ENCODE measurements around the gene TRIM45.

The TRIM45 gene

DNA sequence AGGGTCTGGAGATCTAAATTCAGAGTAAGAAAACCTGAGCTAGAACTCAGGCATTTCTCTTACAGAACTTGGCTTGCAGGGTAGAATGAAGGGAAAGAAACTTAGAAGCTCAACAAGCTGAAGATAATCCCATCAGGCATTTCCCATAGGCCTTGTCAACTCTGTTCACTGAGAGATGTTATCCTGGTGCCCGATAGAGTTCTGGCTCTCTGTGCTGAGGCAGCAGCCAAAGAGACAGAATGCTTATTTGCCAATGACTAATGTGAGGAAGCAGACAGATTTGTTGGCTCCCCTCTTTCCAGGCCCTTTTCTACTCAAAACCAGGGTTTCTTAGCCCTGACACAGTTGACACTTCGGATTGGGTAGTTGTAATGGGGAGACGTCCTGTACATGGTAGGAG lies 22.3 kb upstream of the TRIM45 start:
- Mint-ChIP-seq H3K27me3 (ENCODE audit: low read depth) (peaks cover 9% of the 10 kb centered on the region), H3K9me3 (no peaks in the 10 kb centered on the region), H3K4me1 (ENCODE audit: low read depth) (no peaks in the 10 kb centered on the region), H3K27ac (no peak overlapping the region), H3K36me3 (ENCODE audit: low read depth) (no peaks in the 10 kb centered on the region), H3K4me3 (no peak overlapping the region)

DNA sequence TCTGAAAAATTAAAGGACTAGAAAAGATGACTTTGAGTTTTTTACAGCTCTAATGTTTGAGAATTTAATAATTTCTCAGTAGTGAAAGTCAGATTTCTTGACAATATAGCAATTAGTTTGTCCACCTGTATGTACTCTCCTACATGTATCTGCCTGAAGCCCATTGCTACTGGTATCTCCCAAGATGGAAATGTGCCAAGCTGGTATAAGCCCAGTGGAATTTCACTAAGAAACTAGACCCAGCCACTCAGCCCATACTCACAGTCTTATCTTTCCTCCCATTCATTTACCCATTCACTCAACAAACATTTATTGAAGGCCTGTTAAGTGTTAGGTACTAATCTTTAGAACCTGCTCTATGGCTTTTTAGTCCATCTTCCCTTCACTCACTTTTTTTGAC lies 21.6 kb upstream of the TRIM45 start:
- no peak overlapping the region for H3K27ac Mint-ChIP-seq
- H3K4me1 Mint-ChIP-seq (ENCODE audit: low read depth) = no peaks in the 10 kb centered on the region
- peaks cover 9% of the 10 kb centered on the region for H3K27me3 Mint-ChIP-seq (ENCODE audit: low read depth)
- H3K4me3 Mint-ChIP-seq = no peak overlapping the region
- H3K36me3 Mint-ChIP-seq (ENCODE audit: low read depth) = no peaks in the 10 kb centered on the region
- H3K9me3 Mint-ChIP-seq = no peaks in the 10 kb centered on the region

DNA sequence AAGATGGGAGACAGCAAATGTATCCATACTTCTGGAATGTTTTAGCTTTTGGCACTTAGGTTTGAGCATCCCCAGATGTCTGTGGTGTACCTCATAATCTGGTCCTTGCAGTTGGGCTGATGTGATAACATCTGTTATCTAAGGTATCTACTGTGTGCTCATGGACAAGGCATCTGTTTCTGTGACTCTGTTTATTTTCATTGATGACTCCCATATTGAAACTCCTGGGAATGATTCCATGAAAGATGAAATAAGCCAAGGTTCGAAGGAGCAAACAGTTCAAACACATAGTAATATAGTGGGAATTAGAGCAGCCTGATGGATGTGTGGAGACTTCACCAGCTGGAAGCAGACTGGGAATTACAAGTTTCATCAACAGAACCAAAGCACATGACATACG lies 20.7 kb upstream of the TRIM45 start:
- Mint-ChIP-seq H3K27me3 (ENCODE audit: low read depth) (peaks cover 9% of the 10 kb centered on the region), H3K9me3 (no peaks in the 10 kb centered on the region), H3K4me1 (ENCODE audit: low read depth) (no peaks in the 10 kb centered on the region), H3K27ac (no peak overlapping the region), H3K4me3 (no peak overlapping the region), H3K36me3 (ENCODE audit: low read depth) (no peaks in the 10 kb centered on the region)

DNA sequence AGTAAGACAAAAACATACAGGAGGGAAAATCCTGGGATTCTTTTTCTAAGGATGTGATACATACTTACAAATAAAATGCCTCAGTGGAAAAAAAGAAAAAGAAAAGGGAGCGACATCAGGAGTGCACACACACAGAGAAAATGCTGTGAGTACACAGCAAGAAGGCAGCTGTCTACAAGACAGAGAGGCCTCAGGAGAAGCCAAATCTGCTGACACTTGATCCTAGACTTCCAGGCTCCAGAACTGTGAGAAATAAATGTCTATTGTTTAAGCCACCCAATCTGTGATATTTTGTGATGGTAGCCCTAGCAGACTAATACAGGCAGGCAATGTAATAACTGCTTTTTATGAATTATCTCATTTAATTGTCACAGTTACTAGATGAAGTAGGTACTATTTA lies 17.0 kb upstream of the TRIM45 start:
- H3K4me3 Mint-ChIP-seq = no peak overlapping the region
- peaks cover 3% of the 10 kb centered on the region for H3K27me3 Mint-ChIP-seq (ENCODE audit: low read depth)
- H3K9me3 Mint-ChIP-seq = no peaks in the 10 kb centered on the region
- H3K36me3 Mint-ChIP-seq (ENCODE audit: low read depth) = no peaks in the 10 kb centered on the region
- H3K27ac Mint-ChIP-seq = no peak overlapping the region
- H3K4me1 Mint-ChIP-seq (ENCODE audit: low read depth) = no peaks in the 10 kb centered on the region

DNA sequence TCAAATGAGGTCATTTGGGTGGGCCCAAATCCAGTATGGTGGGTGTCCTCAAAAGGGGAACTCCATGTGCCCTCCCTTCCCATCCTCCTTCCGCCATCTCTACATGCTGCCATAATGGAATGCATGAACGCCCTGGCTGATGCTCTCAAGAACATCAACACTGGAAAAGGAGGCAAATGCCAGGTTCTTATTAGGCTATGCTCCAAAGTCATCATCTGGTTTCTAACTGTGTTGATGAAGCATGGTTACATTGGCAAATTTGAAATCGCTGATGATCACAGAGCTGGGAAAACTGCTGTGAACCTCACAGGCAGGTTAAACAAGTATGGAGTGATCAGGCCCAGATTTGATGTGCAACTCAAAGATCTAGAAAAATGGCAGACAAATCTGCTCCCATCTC lies 16.6 kb upstream of the TRIM45 start:
- H3K9me3 Mint-ChIP-seq = no peaks in the 10 kb centered on the region
- H3K4me1 Mint-ChIP-seq (ENCODE audit: low read depth) = no peaks in the 10 kb centered on the region
- no peak overlapping the region for H3K4me3 Mint-ChIP-seq
- no peaks in the 10 kb centered on the region for H3K36me3 Mint-ChIP-seq (ENCODE audit: low read depth)
- H3K27me3 Mint-ChIP-seq (ENCODE audit: low read depth) = peaks cover 8% of the 10 kb centered on the region
- no peak overlapping the region for H3K27ac Mint-ChIP-seq

DNA sequence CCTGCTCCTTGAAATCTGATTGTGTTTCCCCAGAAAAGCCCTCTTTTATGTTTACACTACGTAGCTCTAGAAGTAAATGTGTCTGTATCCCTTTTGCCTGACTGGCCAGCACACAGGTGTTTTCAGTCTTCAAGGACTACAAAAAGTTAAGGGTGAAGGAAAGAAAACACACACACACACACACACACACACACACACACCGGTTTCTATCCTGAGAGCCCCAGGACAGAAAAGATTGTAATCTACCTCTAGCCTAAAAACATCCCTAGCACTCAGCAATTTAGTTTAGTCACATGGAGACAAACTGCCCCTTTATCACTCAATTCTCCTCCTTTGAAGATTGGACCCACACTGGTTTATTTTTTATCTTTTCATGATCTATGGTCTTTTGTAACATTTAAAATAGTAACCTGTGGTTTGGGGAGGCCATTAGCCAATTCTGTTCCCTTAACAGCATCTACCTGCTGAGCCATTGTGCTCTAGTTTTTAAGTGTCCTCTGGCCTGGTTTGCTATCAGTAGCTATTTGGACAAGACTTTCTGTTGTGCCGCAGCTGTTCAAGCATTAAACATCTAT lies 15.8 kb upstream of the TRIM45 start:
- Mint-ChIP-seq H3K4me1 (ENCODE audit: low read depth) (no peaks in the 10 kb centered on the region), H3K4me3 (no peak overlapping the region), H3K27ac (no peak overlapping the region), H3K36me3 (ENCODE audit: low read depth) (no peaks in the 10 kb centered on the region), H3K27me3 (ENCODE audit: low read depth) (peaks cover 9% of the 10 kb centered on the region), H3K9me3 (no peaks in the 10 kb centered on the region)

DNA sequence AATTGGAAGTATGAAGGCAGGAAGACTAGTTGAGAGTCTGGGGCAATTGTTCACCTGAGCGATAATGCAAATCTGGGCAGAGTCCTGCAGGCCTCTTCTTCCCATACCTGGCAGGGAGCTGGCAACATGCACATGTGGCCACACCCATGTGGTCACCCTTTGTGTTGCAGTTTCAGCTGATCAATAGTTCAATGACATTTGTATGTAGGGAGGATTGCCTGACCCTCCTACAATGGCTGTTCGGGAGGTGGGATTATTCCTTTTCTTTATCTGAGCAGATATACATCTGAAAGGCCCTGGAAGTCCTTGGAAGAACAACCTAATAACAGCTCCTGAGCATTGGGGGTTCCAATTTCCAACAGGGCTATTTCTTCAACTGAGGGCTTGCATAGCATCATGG lies 15.2 kb upstream of the TRIM45 start:
- Mint-ChIP-seq H3K27ac (no peak overlapping the region), H3K27me3 (ENCODE audit: low read depth) (peaks cover 12% of the 10 kb centered on the region), H3K4me1 (ENCODE audit: low read depth) (no peaks in the 10 kb centered on the region), H3K9me3 (no peaks in the 10 kb centered on the region), H3K36me3 (ENCODE audit: low read depth) (no peaks in the 10 kb centered on the region), H3K4me3 (no peak overlapping the region)

DNA sequence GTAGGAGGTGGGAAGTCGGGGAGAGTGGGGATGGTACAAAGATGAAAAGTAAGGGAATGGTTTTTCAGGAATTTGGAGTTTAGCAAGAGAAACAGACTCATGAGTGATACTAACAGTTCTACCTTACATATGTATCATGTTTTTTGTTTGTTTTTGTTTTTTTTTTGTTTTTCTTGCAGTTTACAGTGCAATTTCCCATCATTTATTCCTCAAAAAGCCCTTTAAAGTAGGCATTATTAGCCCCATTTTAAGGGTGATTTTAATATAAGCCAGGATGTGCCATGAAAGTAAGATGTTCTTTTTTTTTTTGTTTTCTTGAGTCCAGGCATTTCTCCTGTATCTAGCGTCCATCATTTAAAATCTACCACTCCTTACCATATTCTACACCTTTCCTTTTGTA lies 13.8 kb upstream of the TRIM45 start:
- Mint-ChIP-seq H3K4me3 (no peak overlapping the region), H3K9me3 (no peaks in the 10 kb centered on the region), H3K36me3 (ENCODE audit: low read depth) (no peaks in the 10 kb centered on the region), H3K4me1 (ENCODE audit: low read depth) (no peaks in the 10 kb centered on the region), H3K27me3 (ENCODE audit: low read depth) (peaks cover 12% of the 10 kb centered on the region), H3K27ac (no peak overlapping the region)

DNA sequence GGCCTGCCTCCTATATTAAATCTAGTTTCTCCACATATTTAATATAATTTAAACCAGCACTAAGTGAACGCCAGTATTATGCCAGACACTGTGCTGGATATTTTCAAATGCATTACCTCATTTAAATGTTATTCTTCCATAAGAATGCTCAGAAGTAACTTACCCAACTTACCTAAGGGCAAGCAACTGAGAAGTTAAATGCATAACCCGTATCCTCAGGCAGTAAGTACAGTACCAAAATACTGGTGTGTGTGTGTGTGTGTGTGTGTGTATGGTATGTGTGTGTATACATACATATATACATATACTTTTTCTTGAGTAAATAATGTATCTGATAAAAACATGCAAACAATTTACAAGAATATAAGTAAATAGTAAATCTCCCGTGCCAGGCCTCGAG lies 9.0 kb upstream of the TRIM45 start:
- no peaks in the 10 kb centered on the region for H3K9me3 Mint-ChIP-seq
- no peak overlapping the region for H3K4me3 Mint-ChIP-seq
- H3K27me3 Mint-ChIP-seq (ENCODE audit: low read depth) = peaks cover 28% of the 10 kb centered on the region
- H3K36me3 Mint-ChIP-seq (ENCODE audit: low read depth) = no peaks in the 10 kb centered on the region
- H3K4me1 Mint-ChIP-seq (ENCODE audit: low read depth) = no peaks in the 10 kb centered on the region
- H3K27ac Mint-ChIP-seq = no peak overlapping the region

DNA sequence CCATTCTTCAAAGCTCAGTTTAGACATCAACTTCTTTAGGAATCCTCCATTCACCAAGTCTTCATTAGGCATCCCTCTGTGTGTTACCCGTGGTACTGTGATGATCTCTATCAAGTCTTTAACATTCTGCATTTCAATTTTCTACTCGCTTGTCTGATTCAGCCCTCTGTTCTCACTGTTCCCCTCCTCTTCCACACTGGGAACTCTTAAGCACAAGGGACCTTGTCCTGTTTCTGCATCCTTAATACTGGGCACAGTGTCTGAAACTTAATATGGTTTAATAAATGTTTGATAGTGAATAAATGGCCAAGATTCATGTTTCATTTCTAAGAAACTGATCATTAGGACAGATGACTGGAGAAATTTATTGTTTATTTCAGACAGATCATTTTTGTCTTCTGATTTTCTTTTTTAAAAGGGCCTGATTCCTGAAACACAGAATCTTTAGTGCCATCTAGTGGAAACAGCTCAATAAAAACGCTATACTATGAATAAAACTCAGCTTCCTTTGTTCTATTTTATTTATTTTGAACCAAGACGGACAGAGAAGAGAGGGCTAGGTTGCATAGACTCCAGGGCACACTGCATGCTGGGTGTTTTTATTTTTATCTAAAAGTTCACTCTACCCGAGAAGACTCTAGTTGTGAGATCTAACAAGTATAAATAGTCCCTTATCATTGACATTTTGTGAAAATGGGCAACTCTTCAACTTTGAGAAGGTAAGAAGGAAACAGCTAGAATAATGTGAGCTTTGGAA lies 7.0 kb upstream of the TRIM45 start:
- H3K36me3 Mint-ChIP-seq (ENCODE audit: low read depth) = no peaks in the 10 kb centered on the region
- no peaks in the 10 kb centered on the region for H3K9me3 Mint-ChIP-seq
- H3K4me1 Mint-ChIP-seq (ENCODE audit: low read depth) = no peaks in the 10 kb centered on the region
- peaks cover 24% of the 10 kb centered on the region for H3K27me3 Mint-ChIP-seq (ENCODE audit: low read depth)
- no peak overlapping the region for H3K4me3 Mint-ChIP-seq
- H3K27ac Mint-ChIP-seq = no peak overlapping the region

DNA sequence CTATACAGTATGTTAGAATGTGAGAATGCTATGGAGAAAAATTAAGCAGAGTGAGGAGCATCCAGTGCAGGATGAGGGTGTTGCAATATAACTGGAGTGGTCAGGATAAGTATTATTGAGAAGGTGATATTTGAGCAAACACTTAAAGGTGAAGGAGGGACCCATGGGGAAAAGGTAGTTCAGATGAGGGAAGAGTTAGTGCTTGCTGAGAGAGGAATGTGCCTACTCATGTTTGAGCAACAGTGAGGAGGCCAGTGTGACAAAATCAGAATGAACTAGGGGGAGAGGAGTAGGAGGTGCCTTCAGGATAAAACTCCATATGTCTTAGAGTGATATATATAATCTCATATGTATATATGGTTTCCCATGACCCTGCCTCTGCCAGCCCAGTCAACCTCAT lies 6.2 kb upstream of the TRIM45 start:
- Mint-ChIP-seq H3K27me3 (ENCODE audit: low read depth) (peaks cover 25% of the 10 kb centered on the region), H3K4me1 (ENCODE audit: low read depth) (peaks cover 2% of the 10 kb centered on the region), H3K9me3 (no peaks in the 10 kb centered on the region), H3K4me3 (no peak overlapping the region), H3K36me3 (ENCODE audit: low read depth) (no peaks in the 10 kb centered on the region), H3K27ac (no peak overlapping the region)

DNA sequence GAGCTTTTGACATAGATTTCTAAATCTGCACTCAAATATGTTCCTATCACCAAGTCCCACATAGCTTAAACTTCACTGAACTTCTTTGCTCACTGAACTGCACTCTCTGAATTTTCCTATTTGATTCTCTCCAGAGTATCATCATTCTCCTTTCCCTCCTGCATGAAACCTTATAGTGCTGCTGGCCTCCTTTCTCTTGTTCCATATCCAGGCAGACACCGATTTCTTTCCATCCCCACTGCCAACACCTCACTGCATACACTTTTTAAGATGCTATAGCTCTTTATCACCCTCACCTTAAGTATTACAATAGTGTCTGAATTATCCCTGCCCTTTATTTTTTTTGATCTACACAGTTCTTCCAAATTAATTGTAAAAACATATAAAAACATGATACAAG lies 3.1 kb upstream of the TRIM45 start:
- Mint-ChIP-seq H3K9me3 (no peaks in the 10 kb centered on the region), H3K36me3 (ENCODE audit: low read depth) (no peaks in the 10 kb centered on the region), H3K27me3 (ENCODE audit: low read depth) (peaks cover 31% of the 10 kb centered on the region), H3K27ac (no peak overlapping the region), H3K4me3 (no peak overlapping the region), H3K4me1 (ENCODE audit: low read depth) (peaks cover 4% of the 10 kb centered on the region)

DNA sequence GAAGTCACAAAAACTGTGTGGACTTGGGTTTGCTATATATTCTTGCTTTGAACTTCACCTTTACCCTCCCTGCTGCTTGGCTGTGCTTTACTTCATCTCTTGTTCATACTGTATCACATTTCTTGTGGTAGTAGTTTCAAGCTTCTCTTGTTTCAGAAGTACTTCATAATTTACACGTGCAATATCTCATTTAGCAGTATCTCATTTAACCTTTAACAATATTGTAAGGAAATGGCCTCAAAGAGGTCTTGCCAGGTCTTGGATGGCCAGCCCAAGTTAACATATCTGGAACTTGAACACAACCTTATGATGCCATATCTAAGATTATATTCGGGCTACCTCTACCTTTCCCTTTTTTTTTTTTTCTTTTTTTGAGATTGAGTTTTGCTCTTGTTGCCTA lies 1.7 kb upstream of the TRIM45 start:
- H3K4me3 Mint-ChIP-seq = peak overlapping the region; percentile 11

DNA sequence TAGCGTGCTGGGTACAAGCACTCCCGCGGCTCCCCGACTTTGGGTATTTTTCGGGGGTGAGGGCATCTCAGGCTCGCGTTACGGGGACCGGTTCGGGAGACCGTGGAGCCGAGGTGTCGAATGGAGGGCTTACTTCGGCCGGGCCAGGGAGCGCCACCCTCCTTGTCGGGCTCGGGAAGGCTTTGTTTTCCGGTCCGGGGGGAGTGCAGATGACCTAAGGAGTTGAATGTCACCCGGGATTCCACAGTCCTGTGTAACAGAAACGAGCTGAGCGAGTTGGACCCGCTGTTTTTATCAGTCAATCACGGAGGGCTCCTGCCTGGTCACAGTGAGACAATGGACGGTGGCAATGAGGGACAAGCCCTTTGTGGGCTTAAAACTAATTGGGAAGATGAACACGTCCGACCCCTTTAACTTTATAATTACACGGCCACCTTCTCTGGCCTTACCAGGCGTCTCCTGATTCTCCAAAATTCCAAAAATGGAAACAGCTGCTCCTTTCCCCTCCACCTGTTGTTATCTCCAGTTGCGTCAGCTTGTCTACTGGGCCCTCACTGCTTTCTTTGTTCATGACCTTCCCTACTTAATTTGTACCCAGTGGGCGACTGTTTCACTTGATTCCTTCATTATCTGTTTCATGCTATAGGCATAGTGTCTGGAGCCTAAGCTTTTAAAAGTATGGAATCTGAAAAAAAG lies 929 bp upstream of the TRIM45 start:
- H3K9me3 Mint-ChIP-seq = no peaks in the 10 kb centered on the region
- H3K4me1 Mint-ChIP-seq (ENCODE audit: low read depth) = peaks cover 4% of the 10 kb centered on the region
- H3K36me3 Mint-ChIP-seq (ENCODE audit: low read depth) = no peaks in the 10 kb centered on the region
- H3K27ac Mint-ChIP-seq = no peak overlapping the region
- H3K27me3 Mint-ChIP-seq (ENCODE audit: low read depth) = peaks cover 24% of the 10 kb centered on the region
- H3K4me3 Mint-ChIP-seq = peak overlapping the region; percentile 83

More for the DNA sequence above, 1.7 kb upstream of the TRIM45 start:
- Mint-ChIP-seq H3K4me1 (ENCODE audit: low read depth) (peaks cover 4% of the 10 kb centered on the region), H3K9me3 (no peaks in the 10 kb centered on the region), H3K36me3 (ENCODE audit: low read depth) (no peaks in the 10 kb centered on the region), H3K27ac (no peak overlapping the region), H3K27me3 (ENCODE audit: low read depth) (peaks cover 27% of the 10 kb centered on the region)

Data from T-helper 1 cell treated with Interleukin-12 subunit alpha and Interleukin-12 subunit beta and Interleukin-4 antibody, amounts not matched to agents 30 μg/mL and 1 μg/mL, for 36 hours (primary cell).